ENCODE data around the gene ZNF469. TPM values are rescaled to one million over a fixed set of nuclear protein-coding genes. Genes with fewer than 3 reads are reported as not detected.

The ZNF469 gene
- total and polyA plus RNA-seq, 2 donors (not counting 3 experiments of a cell fraction or from before 2014, with no cell fraction given) = 0.90 to 5.7 TPM

- peaks cover 11 to 16% of the 10 kb centered on the region in 2 experiments for H3K27me3 ChIP-seq (ENCODE audit: control insufficient read depth in 2 of 2, insufficient read depth in 2 of 2, low read length in 2 of 2)
- H3K36me3 ChIP-seq (ENCODE audit: control insufficient read depth in 2 of 2, extremely low read depth in 1 of 2, insufficient read depth in 2 of 2, low read length in 2 of 2) = no peaks in the 10 kb centered on the region
- DNase-seq (ENCODE audit: low read depth, low spot score) (no peak), FAIRE-seq (no peak)
- BruUV-seq (replicated peaks) = no TSS peak
- no peak overlapping the region for H3K4me2 ChIP-seq (ENCODE audit: insufficient read depth, low read length)
- no peak overlapping the region for H3K27ac ChIP-seq (ENCODE audit: insufficient read depth, low read depth, low read length)
- dilution Hi-C loops (cut with MboI; ENCODE audit: extremely low pct_ligation_motif_present, low sequenced_read_pairs) = no loop called here
- no peaks in the 10 kb centered on the region for H4K20me1 ChIP-seq (replicated peaks; ENCODE audit: control insufficient read depth, extremely low read depth, insufficient read depth, low read length)
- intact Hi-C loops (cut with micrococcal nuclease) = no loop called here
- H3K79me2 ChIP-seq (ENCODE audit: control insufficient read depth, insufficient read depth, low read length) = no peaks in the 10 kb centered on the region
- no peaks in the 10 kb centered on the region for H3K4me1 ChIP-seq (ENCODE audit: control insufficient read depth, extremely low read depth, insufficient read depth, low read length)
- H3K9me1 ChIP-seq (replicated peaks; ENCODE audit: control insufficient read depth, extremely low read depth, insufficient read depth, low read length) = no peaks in the 10 kb centered on the region
- ChIA-PET POLR2A (no interaction called here), CTCF (no interaction called here)
- H3K9me3 ChIP-seq (replicated peaks; ENCODE audit: control insufficient read depth, insufficient read depth, low read length) = no peaks in the 10 kb centered on the region
- no peak overlapping the region for H3K4me3 ChIP-seq (replicated peaks in 1 of 3; ENCODE audit: insufficient read depth in 1 of 3, low read depth in 1 of 3, low read length in 3 of 3)
- no peak for TF ChIP-seq POLR2A (IDR thresholded peaks at IDR 0.05; ENCODE audit: low read depth, low read length)
- no peak for TF ChIP-seq MYC (IDR thresholded peaks at IDR 0.05; ENCODE audit: low read depth, low read length)
- no peak for TF ChIP-seq FOS (IDR thresholded peaks at IDR 0.05; ENCODE audit: borderline replicate concordance, insufficient read depth, low read length)
- no peak for TF ChIP-seq CTCF (IDR thresholded peaks at IDR 0.05; ENCODE audit: extremely low read depth in 1 of 2, insufficient read depth in 1 of 2, low read depth in 1 of 2, low read length in 2 of 2)
- TF ChIP-seq MAX (IDR thresholded peaks at IDR 0.05; ENCODE audit: insufficient read depth, insufficient read length) = no peak
- no peak for TF ChIP-seq JUN (IDR thresholded peaks at IDR 0.05; ENCODE audit: borderline replicate concordance, insufficient read depth, insufficient read length, low read depth)
- no peak for TF ChIP-seq EZH2 (IDR thresholded peaks at IDR 0.05; ENCODE audit: borderline replicate concordance, low read depth, low read length, severe bottlenecking)
- TF ChIP-seq POLR2AphosphoS5 (IDR thresholded peaks at IDR 0.05; ENCODE audit: insufficient read depth, low read depth, low read length) = no peak
- TF ChIP-seq GATA2 (IDR thresholded peaks at IDR 0.05; ENCODE audit: insufficient read depth, insufficient read length, low read depth, low read length) = no peak
- H3K9ac ChIP-seq (replicated peaks; ENCODE audit: extremely low read depth, insufficient read depth, low read length) = no peak overlapping the region
- no peak overlapping the region for H2AFZ ChIP-seq (ENCODE audit: low read depth, low read length)
Observed at GRCh38 chr16:88366032-88366703, 16.6 kb upstream of the ZNF469 start.
